ENCODE measurements around the gene IGIP. TPM values are rescaled to one million over a fixed set of nuclear protein-coding genes. Genes with fewer than 3 reads are reported as not detected.

Gene IGIP
- total and polyA plus RNA-seq, 2 of the 8 experiments (the other 6 are each of a cell fraction or from before 2014, with no cell fraction given), result 0.32 to 0.69 TPM

DNA sequence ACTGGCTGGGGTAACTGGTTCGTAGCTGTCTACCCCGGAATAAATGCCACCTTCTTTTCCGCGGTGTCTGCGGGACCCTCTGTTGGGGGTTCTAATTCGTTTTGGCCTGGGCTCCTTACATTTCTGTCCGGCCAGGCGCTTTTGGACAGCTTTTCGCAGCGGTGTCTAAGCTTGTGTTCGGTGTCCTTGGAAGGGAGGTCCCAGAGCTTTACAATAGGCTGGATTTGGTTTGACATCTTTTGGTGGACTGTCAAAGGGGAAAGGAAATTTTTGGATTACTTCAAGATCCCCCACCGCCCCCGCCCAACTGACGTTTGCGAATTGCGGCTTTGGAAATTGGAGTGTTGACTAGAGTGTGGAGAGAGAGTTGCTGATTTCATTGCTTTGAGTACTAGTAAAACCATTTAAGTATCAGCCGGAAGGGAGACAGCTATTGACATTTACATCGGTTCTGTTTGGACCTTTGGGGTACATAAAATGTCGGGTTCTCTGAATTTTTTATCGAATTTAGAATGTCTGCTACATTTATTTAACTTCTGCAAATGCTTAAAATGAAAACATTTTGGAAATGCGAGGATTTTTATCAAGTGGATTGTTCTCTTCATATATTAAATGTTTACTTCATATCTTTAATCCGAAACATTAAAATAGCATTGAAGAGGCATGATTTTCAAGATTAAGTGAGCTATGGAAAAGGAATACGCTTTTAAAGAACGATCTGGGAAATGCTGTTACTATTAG lies 16.5 kb upstream of the IGIP start:
- DNase-seq (ENCODE audit: low read depth in 1 of 2, low spot score in 2 of 2) (no peak), FAIRE-seq (no peak)
- Histone ChIP-seq H4K20me1 (replicated peaks in 1 of 2; ENCODE audit: control insufficient read depth in 1 of 2, insufficient read depth in 2 of 2, low read length in 2 of 2) (peaks cover 7 to 16% of the 10 kb centered on the region in 2 experiments), H3K36me3 (ENCODE audit: control insufficient read depth in 2 of 4, insufficient read depth in 4 of 4, low read length in 3 of 4) (no peaks in the 10 kb centered on the region), H3K14ac (ENCODE audit: insufficient read length) (no peak overlapping the region), H2BK20ac (ENCODE audit: low read length) (no peak overlapping the region), H3K23ac (ENCODE audit: insufficient read length) (no peak overlapping the region), H3K4me3 (ENCODE audit: extremely low read depth in 1 of 4, insufficient read depth in 2 of 4, low read depth in 3 of 4, low read length in 4 of 4) (peak overlapping the region; percentile 39 to 75 (median 64); a peak in 7 of 8 replicates), H3K27me3 (replicated peaks in 1 of 4; ENCODE audit: control insufficient read depth in 3 of 4, extremely low read depth in 1 of 4, insufficient read depth in 3 of 4, low read length in 3 of 4) (peaks cover 39 to 83% (median 61%) of the 10 kb centered on the region in 4 experiments), H3K18ac (ENCODE audit: extremely low read depth, low read length) (no peak overlapping the region), H3K23me2 (ENCODE audit: low read depth, low read length) (peaks cover 17% of the 10 kb centered on the region; the same call in 1 of the 2 replicates), H3K79me2 (ENCODE audit: control insufficient read depth in 1 of 2, insufficient read depth in 2 of 2, low read length in 2 of 2) (no peaks in the 10 kb centered on the region), H3K4me1 (replicated peaks in 1 of 4; ENCODE audit: control insufficient read depth in 3 of 4, insufficient read depth in 4 of 4, low read length in 3 of 4) (peaks cover 0 to 19% (median 9%) of the 10 kb centered on the region in 4 experiments; a peak in 5 of 7 replicates), H2BK5ac (ENCODE audit: low read depth, low read length) (no peak overlapping the region), H3K79me1 (ENCODE audit: low read depth, low read length) (no peaks in the 10 kb centered on the region), H4K5ac (ENCODE audit: insufficient read length, low read depth, low read length) (no peak overlapping the region), H2BK15ac (ENCODE audit: low read length) (no peak overlapping the region), H4K8ac (ENCODE audit: extremely low read depth, insufficient read depth, low read length) (no peak overlapping the region), H3K4me2 (ENCODE audit: insufficient read depth in 1 of 2, low read depth in 2 of 2, low read length in 2 of 2) (peak overlapping the region; percentile 82 to 90), H2BK120ac (replicated peaks; ENCODE audit: low read depth, low read length) (no peak overlapping the region), H3K4ac (replicated peaks; ENCODE audit: insufficient read length, low read depth, low read length) (no peak overlapping the region), H4K91ac (replicated peaks; ENCODE audit: insufficient read length, low read length) (no peak overlapping the region), H3K9me3 (ENCODE audit: insufficient read depth in 2 of 2, low read depth in 1 of 2, low read length in 1 of 2) (no peaks in the 10 kb centered on the region), H2AK5ac (ENCODE audit: low read depth, low read length) (no peak overlapping the region), H2AFZ (ENCODE audit: low read length) (no peak overlapping the region), H3K27ac (ENCODE audit: low read depth, low read length) (no peak overlapping the region), H2BK12ac (ENCODE audit: low read depth, low read length) (no peak overlapping the region), H3K56ac (replicated peaks; ENCODE audit: insufficient read length, low read depth, low read length) (no peak overlapping the region), H3K9ac (replicated peaks in 1 of 4; ENCODE audit: extremely low read depth in 1 of 4, low read depth in 3 of 4, low read length in 3 of 4) (no peak overlapping the region)
- 9% methylated on average over 24 of the region's 24 CpGs; no CpG with 5 or more reads in 1 of the 2 experiments for WGBS, 2 experiments (ENCODE audit: extremely low coverage in 1 of 2, insufficient coverage in 1 of 2, insufficient read length in 1 of 2, insufficient replicate concordance in 2 of 2, low coverage in 1 of 2, low lambda C conversion rate in 2 of 2, missing lambda C conversion rate in 1 of 2)
- POLR2A ChIA-PET (ENCODE audit: partially characterized antibody), result interaction anchor here (1.4 kb wide), 2 partner anchors 37 to 67 kb away, joined by 3 to 4 read pairs; no protein-coding TSS in a partner anchor
- CTCF ChIA-PET (ENCODE audit: partially characterized antibody), result interaction anchor here (3.1 kb wide), 1 partner anchor 36 kb away, joined by 24 read pairs; no protein-coding TSS in a partner anchor
- TF ChIP-seq CBX8 (IDR thresholded peaks at IDR 0.05; ENCODE audit: borderline replicate concordance, low read depth, low read length) (peak; percentile 94; the same call in 1 of the 2 replicates), BCL11A (IDR thresholded peaks at IDR 0.05; ENCODE audit: low read depth in 2 of 2, low read length in 2 of 2) (no peak), EP300 (IDR thresholded peaks at IDR 0.05; ENCODE audit: borderline replicate concordance in 1 of 2, low read depth in 2 of 2, low read length in 2 of 2) (no peak), SIN3A (conservative IDR thresholded peaks at IDR 0.05 in 1 of 2, IDR thresholded peaks at IDR 0.05 in 1 of 2; ENCODE audit: low read depth in 1 of 2, low read length in 2 of 2) (0 out of 4 replicates have a peak, but pooled peaks of 1 of the 2 experiments have one; percentile 53), CBX5 (IDR thresholded peaks at IDR 0.05; ENCODE audit: low read depth, low read length) (no peak), SP1 (IDR thresholded peaks at IDR 0.05; ENCODE audit: low read depth, low read length) (0 out of 2 replicates have a peak, but pooled peaks have one; percentile 25), TAF7 (optimal IDR thresholded peaks at IDR 0.05; ENCODE audit: borderline replicate concordance, low read depth, low read length) (no peak), RNF2 (IDR thresholded peaks at IDR 0.05; ENCODE audit: borderline replicate concordance, low read depth, low read length, missing control alignments, poor library complexity, severe bottlenecking) (peak; percentile 97), CHD1 (IDR thresholded peaks at IDR 0.05; ENCODE audit: low read depth, low read length) (no peak), JUND (IDR thresholded peaks at IDR 0.05; ENCODE audit: low read length) (no peak), POLR2AphosphoS5 (IDR thresholded peaks at IDR 0.05; ENCODE audit: low read depth, low read length) (no peak)

Measured in H1 (cell line).